Activated CD4-positive, alpha-beta T cell treated with anti-CD3 and anti-CD28 coated beads, Interleukin-2, Interleukin-4, amounts not matched to agents 100 ng/mL and 50 ng/mL, durations not matched to agents 16 hours and 8 hours (primary cell): ENCODE results near the gene PEX11G.
"Not testable (repeated sequence)": the region's sequence is repeated elsewhere in the genome, so short reads cannot be mapped to it uniquely, and the experiment has no call there.

Source experiments
- DNase-seq: peaks from one replicate; pipeline ENCODE4 v3.0.0-alpha.2; 2020; ENCODE audit warnings: low spot score

Gene PEX11G

DNA sequence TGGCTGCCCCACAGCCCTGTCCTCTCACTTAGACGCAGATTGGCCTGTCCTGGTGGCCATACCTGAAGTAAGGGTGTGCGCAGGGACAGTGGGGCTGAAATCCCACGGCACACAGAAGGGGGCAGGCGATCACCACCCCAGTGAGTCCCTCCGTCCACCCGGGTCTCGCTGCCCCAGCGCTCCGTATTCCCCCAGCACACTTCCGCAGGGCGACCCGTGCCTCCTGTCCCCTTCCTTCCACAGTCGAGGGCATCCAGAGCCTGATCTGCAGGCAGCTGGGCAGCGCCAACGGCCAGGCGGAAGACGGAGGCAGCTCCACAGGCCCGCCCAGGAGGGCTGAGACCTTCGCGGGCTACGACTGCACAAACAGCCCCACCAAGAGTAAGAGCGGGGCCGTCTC lies 25.3 kb downstream of the PEX11G start:
- DNase-seq = no peak

DNA sequence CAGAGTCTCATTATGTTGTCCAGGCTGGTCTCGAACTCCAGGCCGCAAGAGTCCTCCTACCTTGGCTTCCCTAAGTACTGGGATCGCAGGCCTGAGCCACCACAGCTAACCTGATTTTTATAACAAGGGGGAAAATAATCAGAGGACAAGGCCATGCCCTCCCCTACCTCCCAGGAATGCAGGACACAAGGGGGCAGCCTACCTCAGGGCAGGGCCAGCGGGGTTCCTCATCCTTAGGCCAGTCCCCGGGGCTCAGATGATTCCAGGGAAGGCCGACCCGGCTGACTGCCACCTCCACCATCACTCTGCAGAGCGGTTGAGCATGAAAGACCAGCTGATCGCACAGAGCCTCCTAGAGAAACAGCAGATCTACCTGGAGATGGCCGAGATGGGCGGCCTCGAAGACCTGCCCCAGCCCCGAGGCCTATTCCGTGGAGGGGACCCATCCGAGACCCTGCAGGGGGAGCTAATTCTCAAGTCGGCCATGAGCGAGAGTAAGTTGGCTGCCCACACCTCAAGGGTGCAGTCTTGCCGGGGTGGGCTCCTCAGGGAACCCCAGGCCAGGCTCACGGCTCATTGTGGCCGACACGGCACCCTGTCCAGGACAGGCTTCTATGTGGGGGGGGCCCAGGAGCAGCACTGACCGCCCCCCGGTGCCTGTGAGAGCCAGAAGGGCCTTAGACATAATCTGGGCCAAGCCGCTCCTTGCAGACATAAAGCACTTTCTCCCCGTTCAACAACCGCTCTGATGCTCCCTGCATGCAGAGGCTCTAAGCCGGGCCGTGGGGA lies 26.8 kb downstream of the PEX11G start:
- no peak for DNase-seq

DNA sequence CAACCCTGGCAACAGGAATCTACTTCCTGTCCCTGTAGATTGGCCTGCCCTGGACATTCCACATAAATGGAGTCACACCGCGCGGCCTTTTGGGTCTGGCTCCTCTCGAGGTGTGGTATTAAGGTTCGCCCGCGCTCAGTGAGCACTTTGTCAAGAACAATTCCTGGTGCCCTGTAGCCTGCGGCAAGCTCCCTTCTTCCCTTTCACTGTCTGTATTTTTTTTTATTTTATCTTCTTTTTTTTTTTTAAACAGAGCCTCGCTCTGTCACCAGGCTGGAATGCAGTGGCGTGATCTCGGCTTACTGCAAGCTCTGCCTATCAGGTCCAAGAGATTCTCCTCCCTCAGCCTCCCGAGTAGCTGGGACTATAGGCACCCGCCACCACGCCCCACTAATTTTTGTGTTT lies 28.3 kb downstream of the PEX11G start:
- no peak for DNase-seq

DNA sequence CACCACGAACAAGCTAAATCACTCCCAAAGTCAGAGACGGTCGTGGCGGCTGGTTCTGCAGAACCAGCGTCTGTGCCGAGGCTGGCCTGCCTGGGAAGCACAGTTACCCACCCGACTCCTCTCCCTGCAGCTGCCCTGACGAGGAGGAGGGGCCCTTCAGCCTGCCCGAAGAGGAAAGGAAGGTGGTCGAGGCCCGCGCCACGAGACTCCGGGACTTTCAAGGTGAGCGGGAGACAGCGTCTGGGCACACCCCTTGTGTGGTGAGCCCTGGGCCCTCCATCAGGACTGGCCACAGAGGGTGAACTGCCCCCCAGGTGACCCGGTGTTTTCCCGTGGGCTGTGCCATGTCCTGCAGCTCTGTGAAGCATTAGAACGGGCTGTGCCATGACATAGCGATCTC lies 29.1 kb downstream of the PEX11G start:
- DNase-seq = no peak

DNA sequence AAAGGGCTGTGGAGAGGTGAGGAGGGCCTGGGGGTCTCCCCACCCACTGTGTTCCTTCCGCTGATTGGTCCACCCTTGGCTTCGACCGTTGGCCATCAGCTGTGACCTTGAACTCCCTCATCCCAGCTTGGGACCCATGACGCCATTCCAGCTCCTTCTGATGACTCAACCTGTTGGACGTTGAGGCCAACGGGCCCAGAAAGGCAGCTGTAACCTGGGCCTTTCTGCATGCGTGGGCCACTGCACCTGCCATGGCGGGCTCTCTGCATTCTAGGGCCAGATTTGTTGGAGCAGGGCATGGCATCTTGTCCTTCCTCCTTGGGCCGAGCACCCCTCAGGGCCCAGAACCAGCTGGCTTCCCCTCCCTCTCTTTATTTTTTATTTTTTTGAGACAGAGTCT lies 30.2 kb downstream of the PEX11G start:
- DNase-seq = no peak

DNA sequence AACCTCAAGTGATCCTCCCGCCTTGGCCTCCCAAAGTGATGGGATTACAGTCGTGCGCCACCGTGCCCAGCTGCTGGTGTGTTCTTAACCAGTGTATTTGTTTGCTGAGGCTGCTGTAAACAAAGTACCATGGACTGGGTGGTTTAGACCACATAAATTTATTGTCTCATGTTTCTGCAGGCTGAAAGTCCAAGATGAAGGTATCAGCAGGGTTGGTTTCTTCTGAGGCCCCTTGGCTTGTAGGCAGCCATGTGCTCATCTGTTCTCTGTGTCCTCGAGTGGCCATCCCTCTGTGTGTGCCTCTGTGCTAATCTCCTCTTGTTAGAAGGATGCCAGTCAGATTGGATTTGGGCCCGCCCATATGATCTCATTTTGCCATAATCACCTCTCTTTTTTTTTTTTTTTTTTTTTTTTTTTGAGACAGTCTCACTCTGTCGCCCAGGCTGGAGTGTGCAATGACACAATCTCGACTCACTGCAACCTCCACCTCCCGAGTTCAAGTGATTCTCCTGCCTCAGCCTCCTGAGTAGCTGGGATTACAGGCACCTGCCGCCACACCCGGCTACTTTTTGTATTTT lies 31.8 kb downstream of the PEX11G start:
- no peak for DNase-seq

DNA sequence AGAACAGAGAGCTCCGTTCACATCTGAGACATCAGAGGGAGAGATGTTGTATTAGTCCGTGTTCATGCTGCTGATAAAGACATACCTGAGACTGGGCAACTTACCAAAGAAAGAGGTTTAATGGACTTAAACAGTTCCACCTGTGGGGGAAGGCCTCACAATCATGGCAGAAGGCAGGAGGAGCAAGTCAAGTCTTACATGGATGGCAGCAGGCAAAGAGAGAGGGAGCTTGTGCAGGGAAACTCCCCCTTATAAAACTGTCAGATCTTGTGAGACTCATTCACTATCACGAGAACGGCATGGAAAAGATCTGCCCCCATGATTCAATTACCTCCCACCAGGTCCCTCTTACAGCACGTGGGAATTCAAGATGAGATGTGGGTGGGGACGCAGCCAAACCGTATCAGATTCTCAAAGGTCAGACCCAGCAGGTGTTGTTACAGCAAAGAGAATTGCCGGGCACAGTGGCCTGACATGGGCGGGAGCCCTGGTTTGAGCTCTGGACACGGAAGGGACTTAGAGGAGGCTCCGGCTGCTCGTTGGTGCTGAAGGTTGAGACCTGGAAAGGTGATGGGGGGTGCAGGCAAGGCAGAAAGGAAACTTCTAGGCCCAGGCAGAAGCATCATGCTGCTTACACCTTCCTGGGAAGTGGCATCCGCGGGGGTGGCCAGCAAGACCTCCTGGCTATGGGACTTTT lies 33.1 kb downstream of the PEX11G start:
- DNase-seq = no peak

DNA sequence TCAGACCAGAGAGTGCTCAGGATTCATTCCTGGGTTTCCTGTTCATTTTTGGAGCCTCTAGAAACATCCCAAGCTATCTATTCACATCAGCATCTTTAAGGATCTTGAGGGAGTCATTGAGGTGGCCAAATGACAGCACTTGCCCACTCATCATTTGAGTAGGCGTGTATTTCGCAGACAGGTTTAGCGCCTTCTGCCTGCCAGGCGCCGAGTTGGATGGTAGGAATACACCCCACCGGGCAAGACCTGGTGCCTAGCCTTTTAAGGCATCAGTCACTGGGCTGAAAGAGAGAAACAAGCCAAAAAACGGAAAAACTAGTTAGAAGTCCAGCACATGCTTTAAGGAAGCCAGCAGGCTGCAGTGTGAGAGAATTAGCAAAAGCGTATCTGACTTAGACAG lies 33.8 kb downstream of the PEX11G start:
- no peak for DNase-seq

DNA sequence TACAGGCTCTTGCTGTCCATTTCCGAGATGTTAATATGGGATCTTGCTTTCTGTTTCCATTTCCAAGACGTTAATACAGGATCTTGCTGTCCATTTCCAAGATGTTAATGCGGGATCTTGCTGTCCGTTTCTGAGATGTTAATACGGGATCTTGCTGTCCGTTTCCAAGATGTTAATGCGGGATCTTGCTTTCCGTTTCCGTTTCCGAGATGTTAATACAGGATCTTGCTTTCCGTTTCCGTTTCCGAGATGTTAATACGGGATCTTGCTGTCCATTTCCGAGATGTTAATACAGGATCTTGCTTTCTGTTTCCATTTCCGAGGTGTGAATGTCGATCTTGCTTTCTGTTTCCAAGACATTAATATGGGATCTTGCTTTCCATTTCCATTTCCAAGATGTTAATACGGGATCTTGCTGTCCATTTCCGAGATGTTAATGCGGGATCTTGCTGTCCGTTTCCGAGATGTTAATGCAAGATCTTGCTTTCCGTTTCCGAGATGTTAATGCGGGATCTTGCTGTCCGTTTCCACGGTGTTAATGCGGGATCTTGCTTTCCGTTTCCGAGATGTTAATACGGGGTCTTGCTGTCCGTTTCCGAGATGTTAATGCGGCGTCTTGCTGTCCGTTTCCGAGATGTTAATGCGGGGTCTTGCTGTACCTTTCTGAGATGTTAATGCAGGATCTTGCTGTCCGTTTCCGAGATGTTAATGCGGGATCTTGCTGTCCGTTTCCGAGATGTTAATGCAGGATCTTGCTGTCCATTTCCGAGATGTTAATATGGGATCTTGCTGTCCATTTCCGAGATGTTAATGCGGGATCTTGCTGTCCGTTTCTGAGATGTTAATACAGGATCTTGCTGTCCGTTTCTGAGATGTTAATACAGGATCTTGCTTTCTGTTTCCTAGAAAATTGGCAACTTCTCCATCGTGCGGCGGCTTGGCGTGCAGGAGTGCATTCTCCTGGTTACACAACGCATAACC lies 38.3 kb downstream of the PEX11G start:
- no peak for DNase-seq

DNA sequence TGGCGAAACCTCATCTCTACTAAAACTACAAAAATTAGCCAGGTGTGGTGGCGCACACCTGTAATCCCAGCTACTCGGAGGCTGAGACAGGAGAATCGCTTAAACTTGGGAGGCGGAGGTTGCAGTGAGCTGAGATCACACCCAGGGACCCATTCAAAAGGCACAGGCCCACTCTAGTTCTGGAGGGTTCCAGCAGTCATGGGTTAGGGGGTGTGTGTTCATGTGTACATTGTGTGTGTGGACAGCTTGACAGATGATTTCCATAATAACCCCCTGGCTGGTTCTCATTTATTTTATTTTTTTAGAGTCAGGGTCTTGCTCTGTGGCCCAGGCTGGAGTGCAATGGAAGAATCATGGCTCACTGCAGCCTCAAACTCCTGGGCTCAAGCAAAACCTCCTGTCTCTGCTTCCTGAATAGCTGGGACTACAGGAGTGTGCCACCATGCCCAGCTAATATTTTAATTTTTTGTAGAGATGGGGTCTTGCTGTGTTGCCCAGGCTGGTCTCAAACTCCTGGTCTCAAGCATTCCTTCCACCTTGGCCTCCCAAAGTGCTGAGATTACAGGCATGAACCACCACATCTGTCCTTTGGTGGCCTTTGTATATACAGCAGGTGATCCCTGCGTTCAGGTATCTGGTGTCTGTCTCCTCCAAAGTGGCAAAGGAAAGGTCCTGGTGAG lies 39.3 kb downstream of the PEX11G start:
- DNase-seq = not testable (repeated sequence)

DNA sequence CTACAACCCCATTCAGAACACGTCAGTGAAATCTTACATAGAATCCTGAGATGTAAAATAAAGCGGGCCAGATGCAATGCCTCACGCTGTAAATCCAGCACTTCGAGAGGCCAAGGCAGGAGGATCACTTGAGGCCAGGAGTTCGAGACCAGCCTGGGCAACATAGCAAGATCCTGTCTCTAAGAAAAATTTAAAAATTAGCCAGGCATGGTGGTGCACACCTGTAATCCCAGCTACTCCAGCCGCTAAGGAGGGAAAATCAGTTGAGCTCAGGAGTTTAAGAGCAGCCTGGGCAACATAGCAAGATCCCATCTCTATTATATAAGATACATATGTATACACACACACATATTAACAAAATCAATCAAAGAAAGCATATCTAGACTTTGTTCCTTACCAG lies 41.2 kb downstream of the PEX11G start:
- no peak for DNase-seq

DNA sequence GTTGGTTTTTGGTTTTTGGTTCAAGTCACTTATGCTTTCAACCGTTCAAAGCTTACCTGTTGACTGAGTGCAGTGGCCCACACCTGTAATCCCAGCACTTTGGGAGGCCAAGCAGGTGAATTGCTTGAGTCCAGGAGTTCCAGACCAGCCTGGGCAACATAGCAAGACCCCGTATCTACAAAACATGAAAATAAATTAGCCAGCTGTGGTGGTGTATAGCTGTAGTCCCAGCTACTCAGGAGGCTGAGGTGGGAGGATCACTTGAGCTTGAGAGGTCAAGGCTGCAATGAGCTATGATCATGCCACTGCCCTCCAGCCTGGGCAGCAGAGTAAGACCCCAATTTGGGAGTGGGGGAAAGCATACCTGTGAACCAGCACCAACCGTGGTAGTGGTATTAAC lies 43.7 kb downstream of the PEX11G start:
- DNase-seq = no peak

DNA sequence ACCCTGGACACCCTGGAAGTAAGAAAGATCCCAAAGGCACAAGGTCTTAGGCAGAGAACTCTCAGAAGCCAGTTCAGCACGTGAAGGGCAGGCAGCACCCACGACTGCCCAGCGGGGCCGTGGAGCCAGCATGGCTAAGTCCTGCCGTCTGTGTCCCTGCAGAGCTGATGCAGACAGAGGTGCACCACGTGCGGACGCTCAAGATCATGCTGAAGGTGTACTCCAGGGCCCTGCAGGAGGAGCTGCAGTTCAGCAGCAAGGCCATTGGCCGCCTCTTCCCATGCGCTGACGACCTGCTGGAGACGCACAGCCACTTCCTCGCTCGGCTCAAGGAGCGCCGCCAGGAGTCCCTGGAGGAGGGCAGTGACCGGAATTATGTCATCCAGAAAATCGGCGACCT lies 44.8 kb downstream of the PEX11G start:
- DNase-seq = no peak

DNA sequence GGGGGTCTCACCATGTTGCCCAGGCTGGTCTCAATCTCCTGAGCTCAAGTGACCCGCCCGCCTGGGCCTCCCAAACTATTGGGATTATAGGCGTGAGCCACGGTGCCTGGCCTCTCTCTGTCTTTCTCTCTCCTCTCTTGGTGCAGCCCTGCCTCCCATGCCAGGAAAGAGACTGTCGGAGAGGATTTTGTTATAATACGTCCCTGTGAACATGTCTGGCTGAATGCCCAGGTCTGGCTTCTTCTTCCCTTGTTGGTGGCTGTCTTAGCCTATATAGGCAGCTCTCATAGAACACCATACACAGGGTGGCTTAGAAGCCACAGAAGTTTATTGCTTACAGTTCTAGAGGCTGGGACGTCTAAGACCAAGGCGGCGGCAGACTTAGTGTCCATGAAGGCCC lies 46.4 kb downstream of the PEX11G start:
- no peak for DNase-seq

DNA sequence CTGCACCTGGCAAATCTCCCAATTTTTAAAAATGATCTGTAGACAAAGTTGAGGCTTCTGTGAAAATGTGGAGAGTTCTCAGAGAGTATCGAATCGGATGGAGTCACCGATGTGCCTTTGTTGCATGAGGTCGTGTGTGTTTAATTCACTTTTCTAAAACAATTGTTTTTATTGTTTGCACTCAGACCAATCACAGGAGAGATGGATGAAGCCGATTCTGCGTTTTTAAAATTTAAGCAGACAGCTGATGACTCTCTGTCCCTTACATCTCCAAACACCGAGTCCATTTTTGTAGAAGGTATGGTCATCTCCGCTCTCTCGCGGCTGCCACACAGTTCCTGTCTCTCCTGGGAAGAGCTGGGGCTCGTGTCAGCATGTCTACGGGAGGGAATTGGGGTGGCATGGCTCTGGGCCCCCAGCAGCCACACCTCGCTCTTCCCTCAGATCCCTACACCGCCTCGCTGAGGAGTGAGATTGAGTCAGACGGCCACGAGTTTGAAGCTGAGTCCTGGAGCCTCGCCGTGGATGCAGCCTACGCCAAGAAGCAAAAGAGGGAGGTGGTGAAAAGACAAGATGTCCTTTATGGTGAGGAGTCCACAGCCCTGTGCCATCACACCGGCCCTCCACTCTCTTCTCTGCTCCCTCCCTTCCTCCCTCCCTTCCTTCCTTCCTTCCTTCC lies 47.2 kb downstream of the PEX11G start:
- no peak for DNase-seq

DNA sequence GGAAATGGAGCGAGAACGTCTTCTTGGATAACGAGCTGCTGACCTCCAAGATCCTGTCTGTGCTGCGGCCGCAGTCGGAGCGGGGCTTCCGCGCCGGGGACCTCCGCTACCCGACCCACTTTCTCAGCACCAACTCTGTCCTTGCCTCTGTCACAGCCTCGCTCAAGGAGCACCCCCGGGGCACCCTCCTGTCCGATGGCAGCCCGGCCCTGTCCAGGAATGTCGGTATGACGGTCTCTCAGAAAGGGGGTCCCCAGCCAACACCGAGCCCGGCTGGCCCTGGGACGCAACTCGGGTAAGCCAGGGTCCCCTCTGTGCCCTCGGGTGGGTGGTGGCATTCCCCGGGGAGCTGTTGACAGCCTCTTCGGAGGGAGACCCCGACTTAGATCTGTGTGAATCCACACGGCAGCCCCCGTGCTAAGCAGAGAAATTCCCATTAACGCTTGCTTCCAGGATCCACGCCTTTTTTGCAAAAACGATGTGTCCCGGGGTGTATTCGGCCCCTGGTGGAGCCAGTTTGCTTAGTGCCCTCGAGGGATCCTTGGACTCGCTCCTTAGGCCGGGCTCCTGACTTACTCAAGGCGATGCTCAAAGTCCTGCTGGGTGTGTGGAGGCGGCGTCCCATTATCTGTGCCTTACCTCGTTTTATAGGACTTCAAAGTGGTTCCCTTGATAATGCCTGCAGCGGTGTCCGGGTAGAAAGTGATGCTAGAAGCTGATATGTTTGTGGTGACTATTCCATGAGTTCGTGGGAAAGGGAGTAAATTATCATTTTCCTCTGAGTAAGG lies 48.5 kb downstream of the PEX11G start:
- DNase-seq = no peak

DNA sequence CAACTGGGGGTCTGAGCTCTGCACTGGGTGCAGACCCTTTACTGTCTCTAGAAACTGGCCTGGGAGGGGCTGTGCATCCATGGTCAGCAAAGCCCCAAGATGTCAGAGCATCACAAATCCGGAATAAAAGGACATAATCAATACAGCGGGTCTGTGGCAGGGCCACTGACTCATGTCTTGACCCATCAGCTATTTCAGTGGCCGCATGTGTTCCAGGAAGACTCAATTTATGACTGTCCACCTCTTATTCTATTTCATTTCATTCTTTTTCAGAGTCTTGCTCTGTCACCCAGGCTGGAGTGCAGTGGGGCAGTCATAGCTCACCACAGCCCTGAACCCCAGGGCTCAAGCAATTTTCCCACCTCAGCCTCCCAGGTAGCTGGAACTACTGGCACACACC lies 53.2 kb downstream of the PEX11G start:
- DNase-seq = no peak

DNA sequence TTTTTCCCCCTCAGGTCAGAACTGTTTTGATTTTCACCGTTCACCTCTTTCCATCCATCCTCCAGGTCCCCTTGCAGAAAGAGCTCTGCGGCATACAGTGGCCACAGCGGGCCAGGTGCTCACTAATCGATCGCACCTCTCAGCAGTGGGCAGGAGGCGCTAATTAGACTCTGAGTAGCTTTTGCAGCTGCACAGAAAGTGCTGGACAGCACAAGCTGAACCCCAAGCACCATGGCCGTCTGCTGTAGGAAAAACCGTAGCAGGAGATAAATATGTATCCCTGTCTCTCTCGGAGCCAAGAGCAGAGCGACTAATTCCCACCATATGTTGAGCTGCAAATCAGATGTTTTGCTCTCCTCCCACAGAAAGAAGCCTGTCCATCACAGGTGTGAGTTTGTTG lies 54.4 kb downstream of the PEX11G start:
- DNase-seq = no peak

DNA sequence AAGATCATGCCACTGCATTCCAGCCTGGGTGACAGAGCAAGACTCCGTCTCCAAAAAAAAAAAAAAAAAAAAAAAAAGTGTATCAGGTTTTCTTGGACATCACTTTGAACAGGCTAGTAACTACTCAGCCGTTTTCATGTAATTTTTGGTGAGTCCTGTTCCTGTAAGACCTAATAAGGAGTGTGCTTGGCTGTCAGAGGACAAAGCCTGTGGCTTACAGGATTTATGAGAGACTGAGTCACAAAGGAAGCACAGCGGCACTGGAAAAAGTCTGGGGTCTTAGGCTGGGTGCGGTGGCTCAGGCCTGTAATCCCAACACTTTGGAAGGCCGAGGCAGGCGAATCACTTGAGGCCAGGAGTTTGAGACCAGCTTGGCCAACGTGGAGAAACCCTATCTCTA lies 55.4 kb downstream of the PEX11G start:
- not testable (repeated sequence) for DNase-seq

DNA sequence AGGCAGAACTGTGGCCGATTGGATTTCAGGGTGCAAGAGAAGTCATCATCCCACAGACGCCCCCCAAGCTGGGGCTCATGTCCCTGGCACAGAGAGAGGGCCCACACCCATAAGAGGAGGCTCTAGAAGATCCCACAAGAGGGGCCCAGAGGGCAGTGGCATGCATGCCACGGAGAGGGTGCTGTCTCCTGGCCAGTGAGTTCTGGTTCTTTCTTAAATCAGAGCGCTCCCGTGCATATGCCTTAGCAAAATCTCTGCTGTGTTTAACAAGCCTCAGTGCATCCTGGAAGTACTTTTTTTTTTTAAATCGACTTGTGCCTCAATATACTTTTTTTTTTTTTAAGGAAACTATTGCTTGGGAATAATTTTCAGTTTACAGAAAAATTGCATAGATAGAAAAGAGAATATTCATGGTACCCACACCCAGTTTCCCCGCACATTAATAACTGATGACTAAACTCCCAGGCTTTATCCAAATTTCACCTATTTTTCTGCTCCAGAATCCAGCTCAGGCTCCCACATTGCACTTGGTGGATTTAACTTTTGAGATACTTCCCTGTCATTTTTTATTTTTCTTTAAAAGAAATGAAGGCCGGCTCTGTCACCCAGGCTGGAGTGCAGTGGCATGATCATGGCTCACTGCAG lies 59.1 kb downstream of the PEX11G start:
- no peak for DNase-seq
